Kidney (tissue), 14 donors: ENCODE data around the gene NSMF. TPM values are rescaled to one million over a fixed set of nuclear protein-coding genes. Genes with fewer than 3 reads are reported as not detected.

Experiments
- DNase-seq, 5 donors: peaks; one replicate each; pipeline ENCODE4 v3.0.0-alpha.2; 2013 to 2020
- FAIRE-seq: peaks from 2 replicates; lab custom pipeline; 2012; peaks lifted over from hg19 to GRCh38; lab: Jason Lieb, UNC
- H3K27ac ChIP-seq, 2 donors: one replicate each; pipeline ENCODE4 v1.7.0; 2013; ENCODE audit warnings: low read depth in 2 of 2, low read length in 2 of 2, inconsistent platforms in 1 of 2
- H3K27me3 ChIP-seq: one replicate; pipeline ENCODE4 v1.7.1; 2013; ENCODE audit warnings: low read length, inconsistent platforms; ENCODE audit not compliant: control insufficient read depth, insufficient read depth
- H3K36me3 ChIP-seq, 3 donors: one replicate each; pipeline versions ENCODE4 v1.7.0 to v1.7.1; 2013; ENCODE audit warnings: low read length in 3 of 3, control low read depth in 1 of 3, inconsistent platforms in 1 of 3; ENCODE audit not compliant: insufficient read depth in 3 of 3, control insufficient read depth in 2 of 3
- H3K4me1 ChIP-seq, 3 donors: one replicate each; pipeline versions ENCODE4 v1.7.0 to v1.7.1; 2013; ENCODE audit warnings: low read length in 3 of 3, inconsistent platforms in 1 of 3, low read depth in 1 of 3; ENCODE audit not compliant: control insufficient read depth in 2 of 3, insufficient read depth in 2 of 3
- H3K4me3 ChIP-seq, 3 donors: one replicate each; pipeline versions ENCODE4 v1.7.0 to v1.8.1; 2013; ENCODE audit warnings: low read length in 3 of 3, control low read depth in 1 of 3, inconsistent platforms in 1 of 3
- H3K9ac ChIP-seq, 3 donors: one replicate each; pipeline versions ENCODE4 v1.7.0 to v1.7.1; 2013; ENCODE audit warnings: low read length in 3 of 3, control low read depth in 1 of 3, inconsistent platforms in 1 of 3
- H3K9me3 ChIP-seq, 3 donors: one replicate each; pipeline versions ENCODE4 v1.7.0 to v1.7.1; 2013; ENCODE audit warnings: low read length in 3 of 3, control low read depth in 1 of 3, inconsistent platforms in 1 of 3; ENCODE audit not compliant: control insufficient read depth in 2 of 3, insufficient read depth in 1 of 3
- CTCF ChIP-seq: IDR thresholded peaks from 3 replicates; pipeline ENCODE4 v1.5.1; 2012; ENCODE audit warnings: mild to moderate bottlenecking, moderate library complexity, borderline replicate concordance; ENCODE audit not compliant: insufficient read depth; ENCODE audit errors: extremely low read depth
- intact Hi-C: fragments of 100-400 bp; cut with DNase I; formaldehyde crosslinking; loops from one replicate; pipeline ENCODE4 v1.11.1; 2022
- polyA plus RNA-seq: library from polyadenylated mRNA; stranded (reverse); fragments of 350-450 nt; fragmentation: Illumina TruSeq; extraction: RNeasy Lipid Tissue Mini Kit (QIAGEN cat#74804); gene quantifications from one replicate; pipeline ENCODE4 v1.2.3, GENCODE V29; 2014; ENCODE audit warnings: low read depth, low replicate concordance; ENCODE audit not compliant: insufficient read depth
- total RNA-seq: library from RNA; stranded (reverse); fragmentation: NEBNext Ultra II Directional; extraction: Animal tissue kit (Norgen Biotek cat#: 25700); gene quantifications from one replicate; pipeline ENCODE4 v1.2.1, GENCODE V29; 2021
- donor health status: control.
- donor health status: control.
- donor health status: control.
- donor health status: control.
- donor health status: control.
- donor health status: DM: yes; HTN: yes; CAD: no.
- donor health status: Normal renal cell carcinoma (clear cell type).

Gene NSMF
- total and polyA plus RNA-seq, 2 donors from 2014 or later: 32.7 to 49.5 TPM

GRCh38 chr9:137416006-137416562 lies 43.0 kb downstream of the NSMF start:
- Histone ChIP-seq H3K27ac (no peak overlapping the region), H3K4me1 (peaks cover 0 to 4% (median 0%) of the 10 kb centered on the region in 3 donors), H3K4me3 (no peak overlapping the region), H3K27me3 (no peaks in the 10 kb centered on the region), H3K36me3 (no peaks in the 10 kb centered on the region), H3K9ac (no peak overlapping the region), H3K9me3 (no peaks in the 10 kb centered on the region)
- FAIRE-seq (no peak), DNase-seq (no peak)
- intact Hi-C loops: no loop called here
- TF ChIP-seq CTCF: no peak

DNA sequence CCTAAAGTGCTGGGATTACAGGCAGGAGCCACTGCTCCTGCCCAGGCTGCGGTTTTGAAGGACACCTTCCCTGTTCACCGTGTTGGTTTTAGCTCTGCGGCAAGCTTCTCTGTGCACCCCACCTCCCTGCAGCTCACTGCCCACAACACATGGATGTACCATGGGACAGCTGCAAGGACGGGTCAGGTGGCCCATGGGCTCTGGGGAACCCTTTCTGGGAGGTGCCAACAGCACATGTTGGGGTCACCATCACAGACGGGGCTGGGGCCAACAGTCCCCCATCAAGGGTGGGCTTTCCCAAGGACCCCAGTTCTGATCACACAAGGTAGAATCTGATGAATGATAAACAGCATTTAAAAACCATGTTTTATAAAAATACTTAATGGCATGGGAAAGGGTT lies 43.7 kb downstream of the NSMF start:
- no peaks in the 10 kb centered on the region for H3K9me3 ChIP-seq
- H3K9ac ChIP-seq: no peak overlapping the region
- H3K4me1 ChIP-seq: peaks cover 0 to 8% (median 0%) of the 10 kb centered on the region in 3 donors
- H3K36me3 ChIP-seq: no peaks in the 10 kb centered on the region
- DNase-seq: peak in 1 of 5 donors; percentile 50
- intact Hi-C loops: no loop called here
- H3K4me3 ChIP-seq: no peak overlapping the region
- no peak for TF ChIP-seq CTCF
- H3K27ac ChIP-seq: no peak overlapping the region
- FAIRE-seq: no peak
- no peaks in the 10 kb centered on the region for H3K27me3 ChIP-seq

DNA sequence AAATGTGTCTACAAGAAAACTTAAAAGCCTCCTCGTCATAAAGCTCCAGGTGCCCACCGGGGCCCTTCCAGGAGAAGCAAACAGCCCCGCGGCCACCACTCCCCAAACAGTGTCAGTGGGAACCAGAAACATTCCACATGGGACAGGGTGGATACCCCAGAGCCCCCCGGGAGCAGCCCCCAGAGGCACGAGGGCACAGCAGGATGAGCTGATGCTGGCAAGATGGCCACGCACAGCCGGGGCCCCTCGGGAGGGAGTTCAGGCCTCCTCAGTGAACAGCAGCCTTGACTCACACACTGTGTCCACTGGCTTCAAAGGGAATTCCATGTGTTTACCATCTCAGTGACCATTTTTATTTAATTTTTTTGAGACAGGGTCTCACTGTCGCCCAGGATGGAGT lies 46.7 kb downstream of the NSMF start:
- H3K27ac ChIP-seq: no peak overlapping the region
- no peaks in the 10 kb centered on the region for H3K27me3 ChIP-seq
- H3K9ac ChIP-seq: no peak overlapping the region
- no peaks in the 10 kb centered on the region for H3K36me3 ChIP-seq
- DNase-seq (peak in 1 of 5 donors; percentile 74), FAIRE-seq (no peak)
- no peak for TF ChIP-seq CTCF
- H3K9me3 ChIP-seq: no peaks in the 10 kb centered on the region
- no peak overlapping the region for H3K4me3 ChIP-seq
- peaks cover 0 to 8% (median 0%) of the 10 kb centered on the region in 3 donors for H3K4me1 ChIP-seq
- intact Hi-C loops: no loop called here
